Effector CD4-positive, alpha-beta T cell (primary cell): ENCODE results near the gene ASCC3.

ENCODE experiments used
- DNase-seq: peaks from one replicate; pipeline ENCODE4 v3.0.0-alpha.2; 2020

The ASCC3 gene

GRCh38 chr6:100633096-100633777, 247.9 kb downstream of the ASCC3 start:
- no peak for DNase-seq

- no peak for DNase-seq
These were observed 250.6 kb downstream of the ASCC3 start for GRCh38 chr6:100630536-100630935.

- DNase-seq: no peak
These were observed 253.0 kb downstream of the ASCC3 start for GRCh38 chr6:100627911-100628758.

- DNase-seq: no peak
These were observed 254.4 kb downstream of the ASCC3 start for GRCh38 chr6:100626721-100627120.

GRCh38 chr6:100622907-100623692, 258.0 kb downstream of the ASCC3 start:
- no peak for DNase-seq

- DNase-seq: no peak
These were observed 260.9 kb downstream of the ASCC3 start for GRCh38 chr6:100620085-100620840.

GRCh38 chr6:100618351-100618671, 262.8 kb downstream of the ASCC3 start:
- no peak for DNase-seq

- no peak for DNase-seq
These were observed 263.3 kb downstream of the ASCC3 start for GRCh38 chr6:100617633-100618350.

GRCh38 chr6:100614933-100615332, 266.2 kb downstream of the ASCC3 start:
- DNase-seq: no peak

GRCh38 chr6:100614386-100614785, 266.7 kb downstream of the ASCC3 start:
- DNase-seq: no peak

- no peak for DNase-seq
These were observed 267.5 kb downstream of the ASCC3 start for GRCh38 chr6:100613656-100614055.

- no peak for DNase-seq
These were observed 269.0 kb downstream of the ASCC3 start for GRCh38 chr6:100612094-100612493.

GRCh38 chr6:100599088-100599770, 281.9 kb downstream of the ASCC3 start:
- DNase-seq: no peak

- DNase-seq: no peak
These were observed 285.7 kb downstream of the ASCC3 start for GRCh38 chr6:100595456-100595855.

- DNase-seq: no peak
These were observed 287.6 kb downstream of the ASCC3 start for GRCh38 chr6:100593522-100593921.

- no peak for DNase-seq
These were observed 288.2 kb downstream of the ASCC3 start for GRCh38 chr6:100592929-100593328.

- no peak for DNase-seq
These were observed 303.7 kb downstream of the ASCC3 start for GRCh38 chr6:100577425-100577824.

GRCh38 chr6:100575921-100576320, 305.2 kb downstream of the ASCC3 start:
- no peak for DNase-seq

- DNase-seq: no peak
These were observed 306.3 kb downstream of the ASCC3 start for GRCh38 chr6:100574836-100575235.

- no peak for DNase-seq
These were observed 308.0 kb downstream of the ASCC3 start for GRCh38 chr6:100573166-100573565.

GRCh38 chr6:100568255-100568654, 312.9 kb downstream of the ASCC3 start:
- DNase-seq: no peak

- DNase-seq: no peak
These were observed 314.6 kb downstream of the ASCC3 start for GRCh38 chr6:100566563-100566962.
